ENCODE measurements around the gene PNO1.
"Not testable (repeated sequence)": the region's sequence is repeated elsewhere in the genome, so short reads cannot be mapped to it uniquely, and the experiment has no call there.

PNO1 gene

DNA sequence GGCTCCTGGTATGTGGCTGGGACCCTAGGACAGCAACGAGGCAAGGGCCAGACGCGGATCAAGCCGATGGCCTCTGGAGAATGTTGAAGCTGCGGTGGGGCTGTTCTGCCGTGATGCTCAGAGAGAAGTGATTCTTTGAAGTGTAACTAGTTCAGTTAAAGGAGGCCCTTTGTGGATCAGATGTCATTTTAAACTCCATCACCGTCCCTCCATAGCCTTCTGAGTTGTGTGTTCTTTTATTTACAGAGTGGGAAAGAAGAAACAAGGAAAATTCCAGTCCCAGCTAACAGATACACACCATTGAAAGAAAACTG lies 403 bp downstream of the PNO1 start:
- no peak for DNase-seq

DNA sequence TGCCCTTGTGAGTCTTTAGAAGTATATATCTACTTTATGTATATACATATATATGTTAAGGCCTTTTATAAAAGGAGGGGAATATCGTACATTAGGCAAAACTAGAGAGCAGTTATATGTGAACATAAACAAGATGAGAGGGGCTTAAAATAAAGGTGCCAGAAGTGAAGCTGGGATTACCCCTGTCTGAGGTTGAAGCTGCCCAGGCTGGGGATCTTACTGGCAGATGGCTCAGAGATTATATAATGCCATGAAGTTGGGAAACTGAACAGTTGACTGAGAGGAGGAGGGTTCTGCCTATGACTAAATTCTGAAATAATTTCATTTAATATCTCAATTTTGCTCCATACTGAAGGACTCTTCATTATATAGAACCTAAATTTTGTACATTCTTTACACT lies 6.0 kb downstream of the PNO1 start:
- no peak for DNase-seq

DNA sequence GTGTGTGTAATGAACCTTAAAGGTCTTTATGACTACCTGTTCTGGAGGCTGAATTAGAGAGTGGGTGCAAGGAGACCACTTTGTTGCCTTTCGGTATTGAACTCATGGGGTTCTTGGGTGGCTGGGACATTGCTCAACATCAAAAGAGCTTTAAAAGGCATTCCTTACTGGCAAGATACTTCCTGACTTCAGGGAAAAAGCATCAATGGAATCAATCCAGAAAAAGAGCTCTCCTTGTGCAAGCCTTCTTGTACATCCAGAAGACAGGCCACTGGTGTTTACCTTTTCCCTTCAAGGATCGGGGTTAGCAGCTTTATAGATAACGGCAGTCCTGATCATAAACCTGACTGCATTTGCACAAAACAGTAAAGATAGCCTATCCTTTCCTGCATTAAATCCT lies 9.5 kb downstream of the PNO1 start:
- no peak for DNase-seq

DNA sequence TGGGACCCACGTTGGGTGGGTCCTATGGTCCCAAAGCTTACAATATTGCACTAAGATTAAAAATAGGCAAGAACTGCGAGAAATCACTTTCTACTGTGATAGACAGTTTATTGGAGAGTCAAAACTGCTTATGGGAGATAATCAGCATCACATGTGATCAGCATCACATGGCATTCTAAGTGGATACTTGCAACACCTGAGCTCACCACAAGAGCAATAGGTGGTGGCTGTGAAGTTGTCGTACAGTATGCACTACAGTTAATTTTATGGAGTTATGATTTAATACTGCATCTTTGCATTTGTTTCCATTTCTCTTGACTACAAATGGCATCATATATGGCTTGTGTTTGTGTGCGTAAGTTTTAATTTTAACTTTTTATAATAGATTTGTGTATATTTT lies 11.6 kb downstream of the PNO1 start:
- no peak for DNase-seq

DNA sequence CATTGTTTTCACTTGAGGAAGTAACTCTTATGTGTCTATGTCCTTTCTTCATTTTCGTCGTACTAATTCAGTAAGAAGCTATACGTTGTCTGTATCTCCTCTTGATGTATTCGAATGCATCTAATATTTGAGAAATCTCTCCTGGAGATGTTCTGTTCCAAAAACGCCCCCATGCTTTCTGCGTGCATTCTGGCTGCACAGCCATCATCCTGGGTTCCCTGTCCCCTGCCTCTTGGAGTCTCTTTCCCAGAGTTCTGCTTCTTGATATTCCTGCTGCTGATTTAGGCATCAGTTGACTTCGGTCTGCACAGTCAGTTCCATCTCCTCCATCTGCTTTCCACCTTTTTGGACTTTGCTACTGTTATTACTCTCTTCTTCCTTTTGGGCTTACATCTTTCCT lies 13.5 kb downstream of the PNO1 start:
- no peak for DNase-seq

DNA sequence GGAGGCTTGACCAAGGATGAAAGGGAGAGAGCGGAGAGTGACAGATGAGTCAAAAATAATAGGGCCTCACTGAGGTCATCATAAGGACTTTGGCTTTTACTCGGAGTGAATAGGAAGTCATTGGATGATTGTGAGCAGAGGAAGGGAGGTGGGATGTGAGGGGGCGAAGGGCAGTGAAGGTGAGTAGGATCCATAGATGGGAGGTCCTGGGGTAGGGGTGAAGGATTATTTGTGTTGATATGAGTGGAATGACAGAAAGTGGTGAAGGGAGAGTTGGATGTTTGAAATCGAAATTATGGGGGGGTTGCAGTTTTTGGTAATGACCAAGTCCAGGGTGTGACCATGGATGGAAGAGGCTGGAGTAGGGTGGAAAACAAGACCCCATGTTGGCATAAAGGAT lies 14.0 kb downstream of the PNO1 start:
- DNase-seq, result no peak

DNA sequence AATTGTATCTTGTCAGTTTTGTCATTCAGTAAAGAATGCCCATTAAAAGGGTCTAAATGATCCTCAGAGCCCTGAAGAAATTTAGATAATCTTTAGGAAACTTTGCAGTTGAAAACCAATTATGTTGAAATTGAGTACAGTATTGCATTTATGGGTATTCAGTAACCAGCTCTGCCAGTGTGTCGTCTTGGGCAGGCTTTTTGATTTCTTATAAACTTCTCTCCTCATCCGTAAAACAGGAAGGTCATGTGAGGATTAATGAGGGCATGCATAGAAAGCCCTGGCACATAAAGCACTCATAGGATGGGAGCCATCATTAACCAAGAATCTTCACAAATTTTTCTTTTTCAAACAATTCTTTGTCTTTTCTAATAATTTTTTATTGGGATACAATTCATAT lies 14.8 kb downstream of the PNO1 start:
- no peak for DNase-seq

DNA sequence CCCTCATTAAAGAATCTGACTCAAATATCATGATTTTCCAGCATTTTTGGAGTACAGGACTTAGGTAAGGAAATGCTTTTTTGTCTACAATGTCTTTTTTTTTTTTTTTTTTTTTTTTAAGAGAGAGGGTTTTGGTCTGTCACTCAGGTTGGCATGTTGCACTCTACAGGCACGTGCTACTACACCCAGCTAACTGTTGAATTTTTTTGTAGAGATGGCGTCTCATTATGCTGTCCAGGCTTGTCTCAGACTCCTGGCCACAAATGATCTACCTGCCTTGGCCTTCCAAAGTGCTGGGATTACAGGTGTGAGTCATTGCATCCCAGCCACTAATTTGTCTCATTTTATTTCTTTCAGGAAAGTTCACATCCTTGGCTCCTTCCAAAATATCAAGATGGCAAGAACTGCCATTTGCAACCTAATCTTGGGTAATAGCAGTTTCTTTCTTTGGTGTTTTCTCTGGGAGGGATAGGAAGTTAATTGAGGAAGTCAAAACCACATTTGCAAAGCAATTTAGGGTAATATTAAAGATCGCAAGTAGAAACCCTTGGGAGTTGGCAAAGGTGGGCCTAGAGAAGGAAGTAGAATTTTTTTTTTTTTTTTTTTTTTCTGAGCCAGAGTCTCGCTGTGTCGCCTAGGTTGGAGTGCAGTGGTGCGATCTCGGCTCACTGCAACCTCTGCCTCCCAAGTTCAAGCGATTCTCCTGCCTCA lies 15.5 kb downstream of the PNO1 start:
- no peak for DNase-seq

DNA sequence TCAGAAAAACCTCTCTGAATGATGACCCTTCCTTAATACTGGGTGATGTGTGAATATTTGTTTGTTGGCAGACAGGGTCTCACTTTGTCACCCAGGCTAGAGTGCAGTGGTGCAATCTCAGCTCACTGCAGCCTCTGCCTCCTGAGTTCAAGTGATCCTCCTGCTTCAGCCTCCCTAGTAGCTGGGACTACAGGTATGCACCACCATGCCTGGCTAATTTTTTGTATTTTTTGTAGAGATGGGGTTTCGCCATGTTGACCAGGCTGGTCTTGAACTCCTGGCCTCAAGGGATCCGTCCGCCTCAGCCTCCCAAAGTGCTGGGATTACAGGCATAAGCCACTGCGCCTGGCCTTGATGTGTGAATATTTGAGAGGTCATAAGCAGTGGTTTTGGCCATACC lies 17.5 kb downstream of the PNO1 start:
- DNase-seq, result not testable (repeated sequence)

DNA sequence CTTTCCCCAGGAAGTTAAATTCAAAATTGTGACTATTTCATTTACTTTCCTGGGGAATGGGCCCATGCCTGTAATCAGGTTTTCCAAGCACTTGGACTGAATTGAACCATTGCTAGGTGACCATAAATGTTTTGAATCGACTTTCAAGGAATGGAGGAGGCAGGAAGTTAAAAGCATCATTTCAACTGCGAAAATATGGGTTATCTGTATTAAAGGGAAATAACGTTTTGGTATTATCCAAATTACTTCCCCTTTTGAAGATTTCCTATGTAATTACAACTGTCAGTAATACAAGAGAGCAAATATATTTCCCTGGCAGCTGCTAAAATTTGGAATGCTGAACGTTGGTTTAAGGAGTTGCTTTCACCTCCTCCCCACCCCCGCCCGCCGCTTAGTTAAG lies 19.0 kb downstream of the PNO1 start:
- DNase-seq, result no peak

DNA sequence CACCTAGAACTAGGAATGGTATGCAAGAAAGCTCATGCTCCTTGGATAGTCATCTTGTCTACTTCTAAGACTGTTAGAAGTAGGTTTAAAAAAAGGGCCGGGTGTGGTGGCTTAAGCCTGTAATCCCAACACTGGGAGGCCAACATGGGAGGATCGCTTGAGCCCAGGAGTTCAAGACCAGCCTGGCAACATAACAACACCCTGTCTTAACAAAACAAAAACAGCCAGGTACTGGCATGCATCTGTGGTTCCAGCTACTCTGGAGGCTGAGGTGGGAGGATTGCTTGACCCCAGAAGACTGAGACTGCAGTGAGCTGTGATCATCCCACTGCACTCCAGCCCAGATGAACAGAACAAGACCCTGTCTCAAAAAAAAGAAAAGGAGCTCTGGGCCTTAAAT lies 19.9 kb downstream of the PNO1 start:
- no peak for DNase-seq

DNA sequence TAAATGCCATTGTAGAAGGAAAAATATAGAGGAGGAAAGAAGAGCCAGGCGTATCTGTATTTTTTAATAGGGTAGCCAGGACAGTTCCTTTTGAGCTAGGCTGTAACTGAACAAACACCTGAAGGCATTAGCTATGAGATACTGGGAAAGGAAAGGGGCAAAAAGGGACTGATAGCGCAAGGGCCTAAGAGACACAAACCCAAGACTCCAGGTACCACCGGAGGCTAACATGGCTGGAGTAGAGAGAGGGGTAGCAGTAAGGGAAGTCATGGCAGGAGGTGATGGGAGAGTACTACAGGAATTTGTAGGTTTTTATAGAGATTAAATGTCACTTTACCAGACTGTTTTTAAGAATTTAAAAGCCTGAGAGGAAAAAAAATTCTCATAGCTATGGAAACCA lies 20.7 kb downstream of the PNO1 start:
- DNase-seq, result no peak

DNA sequence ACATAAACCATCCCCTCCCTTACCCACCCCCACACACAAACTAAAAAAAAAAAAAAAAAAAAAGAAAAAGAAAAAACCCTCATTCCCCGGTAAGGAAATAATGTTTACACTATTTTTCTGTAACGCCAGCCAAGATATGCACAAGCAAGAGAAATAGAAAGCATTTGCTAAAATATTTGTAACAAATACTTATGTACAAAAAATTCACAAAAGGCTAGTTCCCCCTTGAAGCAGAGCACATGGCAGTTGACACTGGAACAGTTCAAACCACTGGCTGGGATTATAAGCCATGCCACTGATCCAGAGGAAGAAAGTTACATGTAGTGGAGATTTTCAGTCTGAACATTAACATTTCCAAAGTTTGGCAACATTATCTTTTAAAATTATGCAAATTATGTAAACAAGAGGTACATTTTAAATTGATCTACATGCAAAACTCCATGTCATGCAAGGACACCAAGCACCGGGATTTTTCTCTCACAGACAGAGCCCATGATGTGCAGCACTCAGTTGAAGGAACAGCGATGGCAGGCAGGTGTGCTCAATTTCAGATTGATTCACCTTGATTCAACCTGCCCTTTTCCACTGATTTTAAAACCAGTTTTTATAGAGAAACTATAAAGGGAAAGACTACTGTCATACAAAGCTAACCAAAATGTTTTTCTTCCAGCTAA lies 21.4 kb downstream of the PNO1 start:
- DNase-seq, result no peak

DNA sequence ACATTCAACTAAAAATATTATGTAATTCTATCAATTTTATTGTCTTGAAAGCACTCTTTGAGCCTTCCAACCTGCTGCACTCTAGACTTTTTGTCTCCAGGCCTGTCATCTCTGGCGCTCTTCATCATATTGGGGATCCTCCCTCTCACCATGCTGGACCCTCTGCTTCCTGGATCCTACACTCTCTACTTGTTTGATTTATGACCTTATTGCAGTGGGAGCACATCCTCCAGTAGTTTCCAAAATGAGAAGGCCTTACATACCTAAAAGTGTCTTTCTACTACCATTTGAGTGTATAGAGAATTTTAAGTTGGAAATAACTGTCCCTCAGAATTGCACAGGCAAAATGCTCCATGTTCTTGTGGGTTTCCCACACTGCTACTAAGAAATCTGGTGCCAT lies 25.2 kb downstream of the PNO1 start:
- DNase-seq, result no peak

DNA sequence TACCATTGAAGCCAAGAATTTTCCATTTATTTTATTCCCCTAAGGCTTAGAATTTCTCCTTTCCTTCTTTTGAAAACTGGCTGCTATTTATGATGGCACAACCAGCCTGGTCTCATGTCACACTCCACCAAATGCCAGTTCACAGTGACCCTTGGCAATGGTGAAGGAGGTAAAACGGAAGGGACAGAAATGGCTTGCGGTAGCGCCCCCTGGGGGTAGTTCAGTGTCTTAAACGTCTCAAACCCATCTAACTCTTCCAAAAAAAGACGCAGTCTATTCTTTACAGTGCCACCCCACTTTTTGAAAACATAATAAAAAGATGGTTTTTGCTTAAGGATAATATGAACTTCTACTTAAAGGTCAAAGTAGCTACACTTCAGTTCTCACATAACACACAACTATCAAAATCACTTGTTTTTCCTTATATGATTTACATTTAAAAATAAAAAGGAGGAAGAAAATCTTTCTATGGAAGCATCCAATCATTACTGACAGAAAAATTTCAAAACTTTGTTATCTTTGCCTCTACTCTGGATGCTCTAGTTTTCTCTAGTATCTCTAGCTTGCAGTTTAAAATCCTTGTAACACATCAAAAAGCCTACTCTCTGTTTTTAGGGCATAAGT lies 28.0 kb downstream of the PNO1 start:
- peak; percentile 61 to 68 for DNase-seq

DNA sequence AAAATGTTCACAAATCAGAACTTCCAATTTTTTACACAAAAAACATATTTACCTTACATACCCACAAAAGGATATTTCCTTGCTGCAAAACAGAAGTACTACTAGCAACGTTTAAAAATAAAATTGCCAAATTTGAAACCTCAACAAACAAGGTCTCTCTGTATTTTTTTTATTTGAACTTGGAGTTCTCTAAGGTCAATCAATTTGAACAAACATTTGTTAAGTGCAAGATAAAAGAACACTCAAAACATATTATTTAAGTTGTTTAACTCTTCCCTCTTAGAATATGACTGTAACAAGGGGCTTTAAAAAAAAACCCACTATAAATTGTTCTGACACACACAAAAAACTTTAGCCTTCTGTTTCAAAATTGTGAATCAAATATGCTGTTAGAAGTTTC lies 29.6 kb downstream of the PNO1 start:
- DNase-seq, result no peak

DNA sequence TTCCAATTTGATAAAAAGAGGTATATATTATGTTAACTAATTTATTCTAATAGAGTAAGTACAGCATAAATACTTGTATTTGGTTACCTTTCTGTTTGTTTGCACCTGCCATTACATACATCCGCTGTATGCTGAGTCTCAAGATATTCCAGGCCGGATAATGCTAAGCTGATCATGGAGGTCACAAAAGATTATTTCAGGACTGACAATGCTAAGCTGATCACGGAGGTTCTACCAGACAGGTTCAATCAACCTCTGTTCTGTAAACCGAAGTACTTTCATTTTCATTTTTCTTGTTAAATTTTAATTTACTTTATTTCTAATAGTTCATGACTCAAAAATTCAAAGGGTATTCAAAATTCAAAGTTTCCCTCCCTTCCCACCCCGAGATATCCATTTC lies 31.1 kb downstream of the PNO1 start:
- DNase-seq, result peak in 1 of 2 donors; percentile 20

DNA sequence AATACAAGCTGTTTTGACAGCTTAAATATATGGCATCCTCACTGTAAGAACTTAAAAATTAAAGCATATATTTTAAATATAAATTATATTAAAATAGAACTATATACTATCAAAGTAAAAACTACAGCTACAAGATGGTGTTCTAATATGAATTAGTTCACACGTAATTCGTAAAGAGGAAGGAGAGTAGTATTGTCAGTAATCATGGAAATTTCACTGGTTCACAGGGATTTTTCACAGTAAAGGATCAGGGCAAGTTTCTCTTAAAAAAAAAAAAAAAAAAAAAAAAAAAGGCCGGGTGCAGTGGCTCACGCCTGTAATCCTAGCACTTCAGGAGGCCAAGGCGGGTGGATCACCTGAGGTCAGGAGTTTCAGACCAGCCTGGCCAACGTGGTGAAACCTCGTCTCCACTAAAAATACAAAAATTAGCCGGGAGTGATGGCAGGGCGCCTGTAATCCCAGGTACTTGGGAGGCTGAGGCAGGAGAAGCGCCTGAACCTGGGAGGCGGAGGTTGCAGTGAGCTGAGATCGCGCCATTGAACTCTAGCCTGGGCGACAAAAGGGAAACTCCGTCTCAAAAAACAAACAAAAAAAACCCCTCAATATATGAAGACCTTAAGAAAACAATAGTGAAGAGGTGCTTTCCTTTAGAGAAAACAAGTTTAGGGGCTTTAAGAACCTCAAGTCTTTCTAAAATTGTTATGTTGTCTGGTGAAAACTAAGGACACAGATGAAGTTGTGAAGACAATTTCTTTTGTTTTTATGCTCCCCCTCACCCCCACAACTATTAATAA lies 32.5 kb downstream of the PNO1 start:
- DNase-seq, result no peak

DNA sequence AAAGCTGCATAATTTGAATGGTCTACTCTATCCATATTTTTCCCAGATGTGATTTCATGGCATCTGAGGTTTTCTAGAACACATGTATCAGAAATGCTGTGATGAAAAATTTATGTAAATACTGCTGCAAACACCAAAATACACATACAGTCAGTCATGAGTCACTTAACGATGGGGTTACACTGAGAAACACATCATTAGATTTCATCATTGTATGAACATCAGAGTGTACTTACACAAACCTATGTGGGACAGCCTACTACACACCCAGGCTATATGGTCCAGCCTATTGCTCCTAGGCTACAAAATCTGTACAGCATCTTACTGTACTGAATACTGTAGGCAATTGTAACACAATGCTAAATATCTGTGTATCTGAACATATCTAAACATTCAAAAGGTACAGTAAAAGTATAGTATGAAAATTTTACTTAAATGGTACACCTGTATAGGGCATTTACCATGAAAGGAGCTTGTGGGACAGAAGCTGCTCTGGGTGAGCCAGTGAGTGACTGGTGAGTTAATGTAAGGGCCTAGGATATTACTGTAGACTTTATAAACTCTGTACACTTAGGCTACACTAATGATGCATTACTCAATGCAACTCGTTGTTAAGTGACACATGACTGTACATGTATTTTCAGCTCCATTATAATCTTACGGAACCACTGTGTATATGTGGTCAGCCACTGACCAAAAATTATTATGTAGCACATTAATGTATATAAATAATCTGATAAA lies 33.5 kb downstream of the PNO1 start:
- DNase-seq, result no peak

DNA sequence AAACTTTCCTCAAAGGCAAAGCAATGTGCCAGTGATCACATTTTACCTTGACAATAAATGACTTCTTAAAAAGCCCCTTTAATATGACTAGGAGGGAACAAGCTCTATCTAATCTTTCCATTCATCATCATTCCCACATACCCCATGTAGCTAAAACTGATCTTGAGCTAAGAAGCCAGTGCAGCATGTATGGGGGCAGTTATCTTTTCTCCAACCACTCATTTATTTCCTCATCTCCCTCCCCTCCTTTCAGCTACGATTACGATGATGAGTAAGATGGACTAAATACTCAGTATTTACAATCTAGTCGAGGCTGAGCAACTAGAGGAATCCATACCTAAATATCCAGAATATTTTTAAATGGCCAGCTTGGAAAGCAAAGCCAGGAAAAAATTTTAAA lies 35.5 kb downstream of the PNO1 start:
- DNase-seq, result no peak

DNA sequence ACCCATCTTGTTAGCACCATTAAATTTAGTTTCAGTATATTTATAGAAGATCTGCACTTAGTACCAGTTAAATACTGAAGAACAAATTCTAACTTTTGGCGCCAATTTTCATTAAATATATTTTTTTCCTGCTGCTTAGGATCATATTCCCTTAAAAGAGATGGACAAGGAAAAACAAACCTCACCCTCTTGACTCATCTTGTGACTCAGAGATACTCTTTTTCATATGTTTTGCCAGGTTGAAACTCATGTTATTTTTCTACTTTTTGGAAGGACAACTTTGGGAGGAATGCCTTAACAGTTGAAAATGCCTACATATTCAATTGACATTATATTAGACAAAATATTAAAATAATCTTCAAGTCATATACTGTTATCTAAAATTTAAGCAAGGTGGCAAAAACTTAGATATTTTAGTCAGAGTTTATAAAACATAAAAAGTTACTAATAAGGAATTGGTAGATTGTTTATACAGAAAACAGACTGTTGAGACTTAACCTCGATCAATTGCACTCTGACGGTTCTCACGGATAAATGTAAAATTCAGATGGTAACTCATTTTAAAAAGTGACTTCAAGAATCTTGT lies 36.2 kb downstream of the PNO1 start:
- DNase-seq, result no peak

DNA sequence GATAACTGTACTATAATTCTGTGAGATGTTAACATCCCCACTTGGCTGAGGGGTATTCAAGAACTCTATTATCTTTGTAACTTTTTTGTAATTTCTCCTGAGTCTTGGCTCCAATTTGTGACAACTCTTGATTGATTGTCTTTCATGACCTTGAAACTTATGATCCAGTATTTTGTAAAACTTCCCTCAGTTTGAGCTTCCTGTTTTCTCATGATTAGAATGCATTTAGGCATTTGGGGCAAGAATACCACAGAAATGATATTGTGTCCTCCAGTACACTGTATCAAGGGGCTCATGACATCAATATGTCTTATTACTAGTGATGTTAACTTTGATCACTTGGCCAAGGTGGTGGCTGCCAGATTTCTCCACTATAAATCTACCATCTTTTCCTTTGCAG lies 37.4 kb downstream of the PNO1 start:
- DNase-seq, result no peak
